ENCODE results near the gene ZFPM1. TPM values are rescaled to one million over a fixed set of nuclear protein-coding genes. Genes with fewer than 3 reads are reported as not detected.

The ZFPM1 gene
- 1.4 TPM for total RNA-seq

DNA sequence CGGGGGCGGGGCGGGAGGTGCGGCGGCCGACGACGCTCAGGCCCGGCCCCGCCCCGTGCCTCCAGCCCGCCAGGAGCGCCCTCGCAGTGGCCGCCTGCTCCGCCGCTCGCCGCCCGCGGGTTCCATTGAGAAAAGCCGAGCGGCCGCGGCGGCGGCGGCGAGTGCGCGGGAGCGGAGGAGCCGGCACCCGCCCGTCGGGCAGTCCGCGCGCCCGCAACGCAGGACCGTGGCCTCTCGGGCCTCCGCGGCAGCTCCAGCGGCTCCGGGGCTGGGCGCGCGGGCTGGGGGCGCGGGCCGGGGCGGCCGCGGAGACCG, at the start of gene ZFPM1:
ZFPM1 (plus strand) TSS at position 64 of the 315 bp plus-strand sequence. CDS start 359 bp downstream, outside the sequence.

DNA sequence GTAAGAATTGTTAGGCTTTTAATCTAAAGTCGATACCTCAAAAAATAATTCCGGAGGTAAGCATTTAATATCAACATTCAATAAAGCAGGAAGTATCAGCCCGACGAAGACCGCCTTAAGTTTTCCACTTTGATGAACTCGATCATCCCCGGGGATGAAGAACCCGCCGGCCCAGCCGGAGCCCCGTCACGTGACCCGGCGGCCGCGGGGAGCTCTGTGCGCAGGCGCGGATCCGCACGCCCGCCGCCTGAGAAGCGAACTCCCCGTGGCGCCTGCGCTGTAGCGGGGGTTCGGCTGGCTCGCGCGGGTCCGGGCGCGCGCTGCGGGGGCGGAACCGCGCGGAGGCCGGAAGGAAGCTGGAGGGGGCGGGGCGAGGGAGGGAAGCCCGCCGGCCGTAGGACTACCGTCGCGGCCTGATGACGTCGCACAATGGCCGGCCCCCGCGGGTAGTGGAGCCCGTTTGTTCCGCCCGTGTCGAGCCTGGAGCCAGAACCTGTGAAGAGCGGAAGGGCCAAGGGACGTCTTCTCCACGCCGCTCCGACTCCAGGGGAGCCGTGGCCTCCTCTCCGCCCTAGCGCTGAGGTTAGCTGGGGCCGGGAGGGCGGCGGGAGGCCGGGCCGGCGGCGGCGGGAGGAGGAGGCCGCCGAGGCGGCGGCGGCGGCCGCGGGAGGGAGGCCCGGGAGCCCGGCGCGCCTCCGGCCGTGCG, 117.1 kb downstream of the ZFPM1 start, which contains the start of gene ZC3H18:
ZC3H18 (plus strand) TSS at position 419 of the 706 bp plus-strand sequence. CDS start 6,721 bp downstream, outside the sequence.

Small RNA genes lying within 50 kb of the gene (small RNA-seq; reads per million reads assigned to genes)
- gene MIR5189: not detected

Other genes with a start within 250 kb of the ZFPM1 start
- gene ZNF469, start 70.3 kb upstream of the ZFPM1 start, total RNA-seq: 1.4 TPM
- 19.8 TPM for gene ZC3H18, start 117.1 kb downstream of the ZFPM1 start, total RNA-seq
- not detected for gene IL17C, start 185.3 kb downstream of the ZFPM1 start, total RNA-seq
- gene CYBA, start 197.8 kb downstream of the ZFPM1 start, total RNA-seq: 28.8 TPM
- 45.7 TPM for gene MVD, start 209.8 kb downstream of the ZFPM1 start, total RNA-seq
- not detected for gene SNAI3, start 233.2 kb downstream of the ZFPM1 start, total RNA-seq